ENCODE measurements around the gene OIT3. TPM values are rescaled to one million over a fixed set of nuclear protein-coding genes. Genes with fewer than 3 reads are reported as not detected.

OIT3 gene
- total and polyA plus RNA-seq, 2 experiments from 2014 or later: 1.1 to 7.0 TPM

DNA sequence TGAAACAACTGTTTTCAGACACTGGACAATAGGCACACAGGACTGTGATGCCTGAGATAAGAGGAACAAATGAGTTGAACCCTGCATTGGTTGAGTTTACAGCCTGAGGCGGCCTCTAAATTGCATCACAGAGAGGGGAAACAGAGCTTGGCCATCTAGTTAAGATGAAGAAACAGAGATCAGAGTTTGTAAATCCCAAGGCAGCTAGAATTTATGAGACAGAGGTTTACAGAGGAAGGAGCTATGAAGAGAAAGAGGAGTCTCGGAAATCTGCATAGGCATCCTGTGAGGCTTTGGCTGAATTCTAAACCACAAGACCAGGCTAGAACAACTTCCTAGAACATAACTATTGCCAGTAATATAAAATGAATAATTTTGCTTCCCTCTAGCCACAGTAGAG lies 41.0 kb upstream of the OIT3 start:
- no peaks in the 10 kb centered on the region for H3K27me3 ChIP-seq
- H3K4me1 ChIP-seq (ENCODE audit: low read depth): no peaks in the 10 kb centered on the region
- H3K4me3 ChIP-seq: no peak overlapping the region
- no peak for DNase-seq (ENCODE audit: low read depth in 1 of 2, low spot score in 1 of 2)
- no peak overlapping the region for H3K27ac ChIP-seq
- no peaks in the 10 kb centered on the region for H3K36me3 ChIP-seq
- TF ChIP-seq, protein P1, sequence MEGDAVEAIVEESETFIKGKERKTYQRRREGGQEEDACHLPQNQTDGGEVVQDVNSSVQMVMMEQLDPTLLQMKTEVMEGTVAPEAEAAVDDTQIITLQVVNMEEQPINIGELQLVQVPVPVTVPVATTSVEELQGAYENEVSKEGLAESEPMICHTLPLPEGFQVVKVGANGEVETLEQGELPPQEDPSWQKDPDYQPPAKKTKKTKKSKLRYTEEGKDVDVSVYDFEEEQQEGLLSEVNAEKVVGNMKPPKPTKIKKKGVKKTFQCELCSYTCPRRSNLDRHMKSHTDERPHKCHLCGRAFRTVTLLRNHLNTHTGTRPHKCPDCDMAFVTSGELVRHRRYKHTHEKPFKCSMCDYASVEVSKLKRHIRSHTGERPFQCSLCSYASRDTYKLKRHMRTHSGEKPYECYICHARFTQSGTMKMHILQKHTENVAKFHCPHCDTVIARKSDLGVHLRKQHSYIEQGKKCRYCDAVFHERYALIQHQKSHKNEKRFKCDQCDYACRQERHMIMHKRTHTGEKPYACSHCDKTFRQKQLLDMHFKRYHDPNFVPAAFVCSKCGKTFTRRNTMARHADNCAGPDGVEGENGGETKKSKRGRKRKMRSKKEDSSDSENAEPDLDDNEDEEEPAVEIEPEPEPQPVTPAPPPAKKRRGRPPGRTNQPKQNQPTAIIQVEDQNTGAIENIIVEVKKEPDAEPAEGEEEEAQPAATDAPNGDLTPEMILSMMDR (IDR thresholded peaks at IDR 0.05; ENCODE audit: low read depth, low read length): no peak
- no peaks in the 10 kb centered on the region for H3K9me3 ChIP-seq (ENCODE audit: low read depth)

DNA sequence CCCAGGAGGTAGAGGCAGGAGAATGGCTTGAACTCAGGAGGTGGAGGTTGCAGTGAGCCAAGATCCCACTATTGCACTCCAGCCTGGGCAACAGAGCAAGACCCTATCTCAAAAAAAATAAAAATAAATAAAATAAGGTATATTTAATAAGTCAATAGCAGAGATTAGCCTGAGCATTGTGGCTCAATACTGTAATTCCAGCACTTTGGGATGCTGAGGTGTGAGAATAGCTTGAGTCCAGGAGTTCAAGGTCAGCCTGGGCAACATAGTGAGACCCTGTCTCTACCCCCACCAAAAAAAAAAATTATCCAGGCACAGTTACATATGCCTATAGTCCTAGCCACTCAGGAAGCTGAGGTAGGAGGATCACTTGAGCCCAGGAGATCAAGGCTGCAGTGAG lies 38.4 kb upstream of the OIT3 start:
- DNase-seq (ENCODE audit: low read depth in 1 of 2, low spot score in 1 of 2): no peak
- H3K27me3 ChIP-seq: no peaks in the 10 kb centered on the region
- H3K36me3 ChIP-seq: no peaks in the 10 kb centered on the region
- H3K4me3 ChIP-seq: no peak overlapping the region
- H3K4me1 ChIP-seq (ENCODE audit: low read depth): no peaks in the 10 kb centered on the region
- H3K27ac ChIP-seq: no peak overlapping the region
- TF ChIP-seq, protein P1 (IDR thresholded peaks at IDR 0.05; ENCODE audit: low read depth, low read length): no peak
- no peaks in the 10 kb centered on the region for H3K9me3 ChIP-seq (ENCODE audit: low read depth)

DNA sequence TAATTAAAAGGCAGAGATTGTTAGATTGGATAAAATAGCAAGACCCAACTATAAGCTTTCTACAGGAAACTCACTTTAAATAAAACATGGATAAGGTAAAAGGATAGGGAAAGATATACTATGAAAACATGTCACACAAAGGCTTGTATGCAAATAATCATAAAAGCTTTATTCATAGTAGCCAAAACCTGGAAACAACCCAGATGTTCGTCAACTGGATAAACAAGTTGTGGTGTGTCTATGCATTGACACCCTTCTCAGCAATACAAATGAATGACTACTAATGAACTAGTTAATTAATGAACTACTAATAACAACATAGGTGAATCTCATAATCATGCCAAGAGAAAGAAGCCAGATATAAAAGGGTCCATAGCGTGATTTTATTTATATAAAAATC lies 37.7 kb upstream of the OIT3 start:
- H3K4me3 ChIP-seq: no peak overlapping the region
- no peak for DNase-seq (ENCODE audit: low read depth in 1 of 2, low spot score in 1 of 2)
- no peak overlapping the region for H3K27ac ChIP-seq
- no peaks in the 10 kb centered on the region for H3K27me3 ChIP-seq
- no peaks in the 10 kb centered on the region for H3K9me3 ChIP-seq (ENCODE audit: low read depth)
- no peaks in the 10 kb centered on the region for H3K4me1 ChIP-seq (ENCODE audit: low read depth)
- no peaks in the 10 kb centered on the region for H3K36me3 ChIP-seq
- TF ChIP-seq, protein P1 (IDR thresholded peaks at IDR 0.05; ENCODE audit: low read depth, low read length): no peak

DNA sequence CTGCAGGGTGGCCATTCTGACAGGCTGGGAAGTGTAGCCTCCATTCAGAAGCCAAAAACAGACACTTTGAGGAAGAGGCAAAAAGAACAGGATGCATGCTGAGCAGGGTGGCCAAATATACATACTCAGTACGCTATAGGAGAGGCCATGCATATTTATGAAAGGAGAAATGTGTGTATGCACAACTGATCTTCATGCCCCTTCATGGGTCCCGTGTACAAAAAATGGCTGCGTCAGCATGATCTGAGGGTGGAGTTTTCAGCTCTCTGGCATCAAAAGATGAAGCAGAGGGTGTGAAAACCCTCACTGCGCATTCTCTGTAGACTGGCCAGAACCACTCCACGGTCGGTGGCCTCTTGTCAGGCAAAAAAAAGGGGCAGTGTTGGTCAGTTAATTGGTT lies 35.5 kb upstream of the OIT3 start:
- TF ChIP-seq, protein P1 (IDR thresholded peaks at IDR 0.05; ENCODE audit: low read depth, low read length): no peak
- H3K9me3 ChIP-seq (ENCODE audit: low read depth): no peaks in the 10 kb centered on the region
- no peak overlapping the region for H3K27ac ChIP-seq
- no peak for DNase-seq (ENCODE audit: low read depth in 1 of 2, low spot score in 1 of 2)
- H3K27me3 ChIP-seq: no peaks in the 10 kb centered on the region
- no peaks in the 10 kb centered on the region for H3K4me1 ChIP-seq (ENCODE audit: low read depth)
- H3K36me3 ChIP-seq: no peaks in the 10 kb centered on the region
- H3K4me3 ChIP-seq: no peak overlapping the region

DNA sequence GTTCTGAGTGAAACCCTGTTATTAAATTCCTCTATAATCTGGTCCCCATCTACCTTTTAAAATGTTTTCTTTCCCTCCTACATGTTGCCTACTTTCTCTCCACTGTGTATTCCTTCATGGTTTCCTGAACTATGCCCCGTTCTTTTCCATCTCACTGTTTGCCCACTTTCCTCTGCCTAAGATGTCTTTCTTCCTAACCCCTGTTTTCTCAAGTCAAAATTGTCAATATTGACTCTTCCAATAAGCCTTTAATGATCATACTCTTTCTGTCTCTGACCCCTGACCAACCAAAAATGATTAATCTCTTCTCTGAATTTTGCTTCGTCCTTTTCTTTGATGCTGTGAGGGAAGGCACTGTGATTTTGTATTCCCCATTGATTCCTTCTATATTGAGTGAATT lies 30.6 kb upstream of the OIT3 start:
- no peak overlapping the region for H3K4me3 ChIP-seq
- H3K4me1 ChIP-seq (ENCODE audit: low read depth): no peaks in the 10 kb centered on the region
- H3K27ac ChIP-seq: no peak overlapping the region
- no peak for DNase-seq (ENCODE audit: low read depth in 1 of 2, low spot score in 1 of 2)
- TF ChIP-seq, protein P1 (IDR thresholded peaks at IDR 0.05; ENCODE audit: low read depth, low read length): no peak
- no peaks in the 10 kb centered on the region for H3K9me3 ChIP-seq (ENCODE audit: low read depth)
- H3K27me3 ChIP-seq: no peaks in the 10 kb centered on the region
- no peaks in the 10 kb centered on the region for H3K36me3 ChIP-seq
